ENCODE measurements around the gene IREB2. TPM values are rescaled to one million over a fixed set of nuclear protein-coding genes. Genes with fewer than 3 reads are reported as not detected.

Gene IREB2
- total and polyA plus RNA-seq, 2 experiments from 2014 or later, result 11.8 to 18.0 TPM

DNA sequence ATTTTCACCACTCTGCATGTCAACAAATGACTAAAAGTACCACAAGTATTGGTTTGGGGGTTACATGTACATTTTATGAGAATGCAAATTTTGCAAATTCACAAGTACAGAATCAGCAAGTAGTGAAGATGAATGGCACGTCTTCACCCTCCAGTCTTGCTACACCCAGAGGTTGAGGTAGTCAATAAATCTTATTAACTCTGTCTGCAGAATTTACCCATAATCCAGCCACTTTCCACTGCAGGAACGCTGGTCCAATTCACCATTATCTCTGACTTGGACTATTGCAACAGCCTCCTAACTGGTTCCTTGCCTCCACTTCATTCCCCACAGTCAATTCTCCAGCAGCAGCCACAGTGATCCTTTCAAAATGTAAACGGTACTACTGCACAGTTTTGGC, 112.8 kb downstream of the IREB2 start:
- in situ Hi-C loops (cut with MboI), result no loop called here
- H3K4me1 ChIP-seq (ENCODE audit: insufficient read depth), result no peaks in the 10 kb centered on the region
- H3F3A ChIP-seq (ENCODE audit: insufficient read depth), result peaks cover 9% of the 10 kb centered on the region; the same call in 1 of the 2 replicates
- no peaks in the 10 kb centered on the region for H4K20me1 ChIP-seq (ENCODE audit: insufficient read depth)
- H3K4me3 ChIP-seq, result no peak overlapping the region
- no peaks in the 10 kb centered on the region for H3K27me3 ChIP-seq (replicated peaks; ENCODE audit: insufficient read depth)
- H3K36me3 ChIP-seq (ENCODE audit: low read depth), result peaks cover 36% of the 10 kb centered on the region
- H2AFZ ChIP-seq, result no peak overlapping the region
- no peaks in the 10 kb centered on the region for H3K79me2 ChIP-seq (ENCODE audit: insufficient read depth)
- DNase-seq, result no peak
- WGBS, 2 experiments (ENCODE audit: low coverage in 1 of 2, low lambda C conversion rate in 2 of 2, missing lambda C conversion rate in 2 of 2), result 74 to 81% methylated on average over 3 of the region's 3 CpGs
- no peak overlapping the region for H3K27ac ChIP-seq
- no peak overlapping the region for H3K4me2 ChIP-seq (ENCODE audit: unreplicated experiment)
- no peaks in the 10 kb centered on the region for H3K9me2 ChIP-seq (ENCODE audit: insufficient read depth)
- H3K9me3 ChIP-seq (ENCODE audit: low read depth), result no peaks in the 10 kb centered on the region
- TF ChIP-seq EZH2 (IDR thresholded peaks at IDR 0.05; ENCODE audit: insufficient read depth, poor library complexity, severe bottlenecking), result no peak
- TF ChIP-seq EZH2phosphoT487 (IDR thresholded peaks at IDR 0.05; ENCODE audit: insufficient read depth, low read depth), result no peak
- no peak overlapping the region for H3K9ac ChIP-seq

Other genes starting within 250 kb of the IREB2 start
- not detected in 2 replicates for gene ACSBG1, start 203.7 kb upstream of the IREB2 start, total RNA-seq (2014; rRNA removed; shearing (Covaris generic))
- gene ACSBG1, start 203.7 kb upstream of the IREB2 start, polyA plus RNA-seq (2016; fragmentation: Nextera tagmentation; extraction: Ambion mirVana), result 0.03 and 0.04 TPM in 2 replicates
- 0.43 and 2.7 TPM in 2 replicates for gene DNAJA4, start 173.7 kb upstream of the IREB2 start, total RNA-seq (2014; rRNA removed; shearing (Covaris generic))
- gene DNAJA4, start 173.7 kb upstream of the IREB2 start, polyA plus RNA-seq (2016; fragmentation: Nextera tagmentation; extraction: Ambion mirVana), result 1.3 and 1.4 TPM in 2 replicates
- 52.6 and 60.1 TPM in 2 replicates for gene SKIC8, start 138.6 kb upstream of the IREB2 start, total RNA-seq (2014; rRNA removed; shearing (Covaris generic))
- 70.6 and 77.7 TPM in 2 replicates for gene SKIC8, start 138.6 kb upstream of the IREB2 start, polyA plus RNA-seq (2016; fragmentation: Nextera tagmentation; extraction: Ambion mirVana)
- not detected in 2 replicates for gene CRABP1, start 97.9 kb upstream of the IREB2 start, total RNA-seq (2014; rRNA removed; shearing (Covaris generic))
- not detected in 2 replicates for gene CRABP1, start 97.9 kb upstream of the IREB2 start, polyA plus RNA-seq (2016; fragmentation: Nextera tagmentation; extraction: Ambion mirVana)
- gene HYKK, start 69.4 kb downstream of the IREB2 start, total RNA-seq (2014; rRNA removed; shearing (Covaris generic)), result 3.2 and 3.9 TPM in 2 replicates
- gene HYKK, start 69.4 kb downstream of the IREB2 start, polyA plus RNA-seq (2016; fragmentation: Nextera tagmentation; extraction: Ambion mirVana), result 2.1 and 2.4 TPM in 2 replicates
- gene PSMA4, start 102.2 kb downstream of the IREB2 start, total RNA-seq (2014; rRNA removed; shearing (Covaris generic)), result 177 and 201 TPM in 2 replicates
- 246 and 250 TPM in 2 replicates for gene PSMA4, start 102.2 kb downstream of the IREB2 start, polyA plus RNA-seq (2016; fragmentation: Nextera tagmentation; extraction: Ambion mirVana)
- gene CHRNA5, start 127.3 kb downstream of the IREB2 start, total RNA-seq (2014; rRNA removed; shearing (Covaris generic)), result under 0.01 and 1.3 TPM in 2 replicates
- 0.24 and 0.74 TPM in 2 replicates for gene CHRNA5, start 127.3 kb downstream of the IREB2 start, polyA plus RNA-seq (2016; fragmentation: Nextera tagmentation; extraction: Ambion mirVana)
- not detected in 2 replicates for gene CHRNA3, start 182.8 kb downstream of the IREB2 start, total RNA-seq (2014; rRNA removed; shearing (Covaris generic))
- gene CHRNA3, start 182.8 kb downstream of the IREB2 start, polyA plus RNA-seq (2016; fragmentation: Nextera tagmentation; extraction: Ambion mirVana), result not detected in 2 replicates
- not detected in 2 replicates for gene CHRNB4, start 203.0 kb downstream of the IREB2 start, total RNA-seq (2014; rRNA removed; shearing (Covaris generic))
- gene CHRNB4, start 203.0 kb downstream of the IREB2 start, polyA plus RNA-seq (2016; fragmentation: Nextera tagmentation; extraction: Ambion mirVana), result not detected in 2 replicates